GM21786 (cell line): ENCODE data around the gene MEIS2.
"Not testable (repeated sequence)": the region's sequence is repeated elsewhere in the genome, so short reads cannot be mapped to it uniquely, and the experiment has no call there.

Source experiments
- ATAC-seq: cut with Tn5 transposase; IDR thresholded peaks from one replicate; pipeline ENCODE4 v1.9.1; 2021; ENCODE audit not compliant: unreplicated experiment

Gene MEIS2

DNA sequence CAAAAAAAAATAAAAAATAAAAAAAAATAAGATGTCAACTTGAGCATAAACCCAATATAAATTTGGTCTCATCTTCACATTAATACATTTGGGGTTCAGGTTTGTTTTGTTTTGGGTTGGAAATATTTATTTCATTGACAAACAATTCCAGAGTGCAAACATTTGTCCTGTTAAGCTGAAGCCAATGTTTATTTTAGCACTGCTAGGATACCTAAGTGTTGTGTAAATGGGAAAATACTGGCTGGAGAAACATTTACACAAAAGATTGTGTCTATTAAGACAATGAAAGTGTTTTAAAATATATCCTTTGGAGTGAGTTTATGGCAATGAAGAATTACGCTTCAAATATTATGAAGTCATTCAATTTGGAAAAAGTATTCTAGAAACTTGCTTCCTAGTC lies 91.1 kb downstream of the MEIS2 start:
- no peak for ATAC-seq

DNA sequence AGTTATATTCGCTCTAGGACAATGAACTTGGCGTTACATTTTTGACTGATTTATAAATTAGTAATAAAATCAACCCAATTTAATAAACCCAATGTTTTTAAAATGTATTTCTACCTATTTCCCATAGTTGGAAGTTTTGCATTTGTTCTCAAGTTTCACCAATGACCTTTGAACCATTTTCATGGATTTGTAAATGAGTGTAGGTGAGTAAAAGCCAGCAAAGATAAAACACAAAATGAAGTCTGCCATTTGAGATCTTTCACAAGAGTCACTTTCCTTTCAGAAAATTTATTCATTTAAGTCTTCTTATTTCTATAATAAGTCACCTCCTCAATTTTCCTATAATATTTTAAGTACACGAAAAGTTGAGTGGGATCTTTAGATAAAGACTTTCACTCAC lies 92.1 kb downstream of the MEIS2 start:
- ATAC-seq, result no peak

DNA sequence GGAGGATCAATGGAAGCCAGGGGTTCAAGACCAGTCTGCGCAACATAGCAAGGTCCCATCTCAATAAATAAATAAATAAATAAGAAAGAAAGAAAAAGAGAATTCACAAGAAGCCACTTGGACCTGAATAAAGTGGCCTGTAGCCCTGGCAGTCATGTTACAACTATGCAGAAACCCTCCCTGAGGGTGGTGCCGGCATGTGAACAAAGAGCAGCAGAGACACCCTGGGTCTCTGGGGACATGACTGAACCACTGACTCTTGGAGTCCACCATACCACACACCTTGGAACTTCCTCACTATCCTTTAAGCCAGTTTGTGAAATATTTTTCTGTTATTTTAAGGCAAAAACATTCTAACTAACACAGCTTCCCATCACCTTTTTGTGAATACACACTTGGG lies 93.0 kb downstream of the MEIS2 start:
- ATAC-seq, result no peak

DNA sequence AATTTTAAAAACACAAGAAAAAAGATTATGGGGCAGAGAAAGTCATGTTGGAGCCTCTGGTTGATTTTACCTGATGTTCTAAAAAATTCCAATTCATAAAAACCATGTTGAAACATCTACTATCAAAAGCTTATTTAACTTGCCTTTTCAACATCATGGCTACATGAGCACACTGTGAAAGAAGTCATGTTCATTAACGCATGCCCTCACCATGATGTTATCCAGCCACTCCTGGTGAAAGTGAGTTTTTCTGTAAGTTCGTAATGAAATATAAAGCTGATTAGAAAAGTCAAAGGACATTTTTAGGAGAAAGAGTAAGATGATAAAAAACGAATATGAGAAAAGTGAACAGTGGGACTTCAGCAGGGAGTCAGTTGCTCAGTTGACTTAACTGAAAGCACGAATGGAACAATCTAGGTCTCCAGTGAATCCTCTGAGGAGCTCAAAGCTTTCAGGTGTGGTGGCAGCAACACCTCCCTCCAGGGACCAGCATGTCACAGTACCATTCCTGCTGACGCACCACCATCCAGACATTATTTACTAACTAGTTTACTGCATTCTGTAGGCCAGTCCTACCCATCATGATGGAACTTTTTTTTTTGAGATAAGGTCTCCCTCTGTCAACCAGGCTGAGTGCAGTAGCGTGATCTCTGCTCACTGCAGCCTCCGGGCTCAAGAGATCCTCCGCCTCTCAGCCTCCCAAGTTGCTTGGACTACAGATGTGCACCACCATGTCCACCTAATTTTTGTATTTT lies 95.2 kb downstream of the MEIS2 start:
- ATAC-seq, result no peak

DNA sequence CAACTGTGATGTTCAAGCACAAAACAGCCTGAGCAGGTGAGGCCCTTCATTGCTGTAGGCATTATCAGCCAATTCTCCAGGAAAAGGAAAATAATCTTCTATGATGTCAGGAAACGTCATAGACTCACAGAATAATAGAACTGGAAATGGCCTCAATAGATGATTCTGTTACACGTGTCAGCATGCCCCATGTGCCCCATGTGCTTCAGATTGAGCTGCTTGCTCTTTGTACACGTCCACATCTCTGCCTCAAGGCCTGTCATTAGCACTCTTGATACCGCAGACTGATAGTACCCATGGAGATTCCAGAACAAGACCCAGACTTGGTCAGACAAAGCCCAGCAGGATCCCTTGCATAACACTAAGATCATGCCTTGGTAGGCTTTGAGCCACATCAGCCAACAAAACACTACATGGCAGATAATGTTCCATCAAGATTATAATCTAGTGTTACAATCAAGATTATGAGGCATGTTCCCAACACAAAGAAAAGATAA lies 95.9 kb downstream of the MEIS2 start:
- no peak for ATAC-seq

DNA sequence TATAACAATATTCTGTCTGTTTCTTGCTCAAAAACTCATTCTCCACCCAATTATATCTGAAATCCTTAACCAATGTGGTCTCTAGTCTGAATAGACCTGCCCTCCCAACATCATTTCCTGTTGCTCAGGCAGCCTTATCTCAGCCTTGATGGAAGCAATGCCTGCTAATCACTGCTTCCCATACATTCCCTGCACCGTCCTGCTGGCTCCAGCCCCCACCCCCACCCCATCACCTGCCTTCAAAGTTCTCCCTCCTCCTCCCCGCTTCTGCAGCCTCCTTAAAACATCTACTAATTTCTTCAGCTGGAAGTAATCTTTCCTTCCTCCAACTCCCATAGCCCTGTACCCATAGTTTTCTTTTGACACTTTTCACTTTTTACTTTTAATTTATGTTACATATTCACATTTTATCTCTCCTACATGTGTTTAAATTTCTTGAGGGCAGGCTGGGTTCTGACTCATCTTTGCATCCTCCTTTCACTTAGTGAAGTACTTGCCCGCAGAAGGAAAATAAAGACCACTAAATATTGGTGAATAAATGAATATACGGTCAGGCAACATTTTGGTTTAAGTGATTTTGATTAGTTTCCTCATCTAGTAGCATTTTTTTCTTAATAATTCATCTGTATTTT lies 98.2 kb downstream of the MEIS2 start:
- ATAC-seq, result no peak

DNA sequence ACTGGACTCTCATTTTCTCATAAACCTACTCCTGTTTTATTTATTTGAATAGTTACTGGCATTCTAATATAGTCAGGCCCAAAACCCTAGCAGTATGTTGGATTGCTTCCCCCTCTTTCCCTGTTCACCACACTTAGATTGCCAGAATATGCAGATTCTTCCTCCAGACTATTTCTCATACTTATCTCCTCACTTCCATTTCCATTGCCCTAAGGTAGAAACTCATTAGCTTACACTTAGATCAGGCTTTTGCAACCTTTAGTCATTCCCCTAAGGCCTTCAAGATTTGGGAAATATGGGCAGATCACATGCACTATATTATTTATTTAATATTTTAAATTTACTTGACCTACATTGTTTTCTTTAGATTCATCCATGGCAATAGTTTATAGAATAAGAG lies 98.9 kb downstream of the MEIS2 start:
- ATAC-seq, result no peak

DNA sequence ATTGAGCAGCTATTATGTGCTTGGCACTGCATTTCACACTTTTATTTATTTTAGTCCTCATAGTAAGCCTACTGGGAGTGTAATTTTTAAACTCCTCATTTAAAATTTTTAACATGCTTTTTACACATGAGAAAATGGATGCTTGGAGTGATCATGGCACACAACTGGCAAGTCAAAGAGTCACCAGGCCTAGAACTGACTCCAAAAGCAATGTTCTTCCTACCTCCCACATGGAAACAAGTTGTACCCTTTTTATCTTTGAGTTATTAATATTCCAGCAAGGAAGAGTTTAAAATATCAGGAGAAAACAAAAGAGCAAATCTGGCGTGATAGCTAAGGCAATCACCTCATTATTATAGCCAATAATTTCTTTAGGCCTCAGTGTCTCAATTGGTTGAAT lies 100.6 kb downstream of the MEIS2 start:
- no peak for ATAC-seq

DNA sequence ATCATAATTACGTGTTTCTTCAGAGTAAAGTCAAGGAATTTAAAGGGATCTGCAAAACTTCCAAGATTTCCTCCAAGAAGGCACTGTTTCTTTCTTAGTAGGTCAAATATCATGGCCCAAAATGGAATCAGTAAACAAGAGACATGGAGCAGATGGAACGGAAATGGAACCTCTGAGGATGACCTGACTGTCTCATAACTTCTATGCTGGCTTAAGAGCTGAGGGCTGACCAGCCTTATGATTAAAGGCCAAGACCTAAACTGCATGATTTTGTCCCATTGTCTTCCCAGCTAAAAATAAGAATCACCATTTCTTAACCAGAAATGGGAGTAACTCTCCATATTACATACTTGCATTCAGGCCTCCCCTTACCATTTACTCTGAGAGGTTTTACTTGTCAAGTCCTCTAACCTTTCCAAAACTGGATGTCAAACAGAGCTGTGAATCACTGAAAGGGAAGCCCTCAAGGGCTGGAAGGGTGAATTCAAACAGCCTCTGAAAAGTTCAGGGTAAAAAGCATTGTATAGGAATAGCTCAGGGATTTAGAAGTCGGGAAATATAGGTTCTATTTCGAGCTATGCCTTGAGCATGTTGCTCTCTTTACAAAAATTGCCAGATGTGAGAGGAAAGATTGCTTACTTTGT lies 103.7 kb downstream of the MEIS2 start:
- ATAC-seq, result no peak

DNA sequence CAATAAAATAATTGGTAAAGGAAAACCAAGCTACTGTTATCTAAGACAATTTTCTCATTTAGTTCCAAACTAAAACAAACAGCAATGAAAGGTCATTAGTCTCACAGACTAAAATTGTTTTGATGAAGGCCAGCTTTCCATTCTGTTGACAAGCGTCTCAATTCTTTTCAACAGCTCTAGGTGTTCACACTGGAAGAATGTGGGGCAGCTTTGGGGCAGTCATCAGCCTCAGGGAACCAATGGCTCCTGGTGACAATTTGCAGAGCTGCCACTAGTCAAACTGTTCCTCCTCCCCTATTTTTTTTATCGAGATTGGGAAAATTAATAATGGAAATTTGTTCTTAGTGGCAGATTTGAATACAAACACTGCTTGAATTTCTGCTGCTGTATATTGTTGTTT lies 104.2 kb downstream of the MEIS2 start:
- ATAC-seq, result no peak

DNA sequence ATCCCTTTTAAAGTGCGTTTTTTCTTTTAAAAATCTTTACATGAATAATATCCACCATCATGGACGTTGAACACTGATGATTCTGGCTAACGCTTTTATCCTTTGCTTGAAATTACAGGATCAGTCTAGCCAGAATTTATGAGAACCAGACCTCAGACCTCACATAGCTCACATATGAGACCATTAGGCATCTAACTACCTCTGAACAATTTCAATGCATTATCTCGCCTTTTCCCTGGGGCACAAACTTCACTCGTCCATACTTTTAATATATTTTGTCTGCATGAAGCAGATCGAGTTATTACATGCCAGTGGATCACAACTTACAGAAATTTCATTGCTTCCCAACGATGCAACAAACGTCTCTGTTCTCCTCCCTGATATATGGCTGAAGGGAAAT lies 105.6 kb downstream of the MEIS2 start:
- no peak for ATAC-seq

DNA sequence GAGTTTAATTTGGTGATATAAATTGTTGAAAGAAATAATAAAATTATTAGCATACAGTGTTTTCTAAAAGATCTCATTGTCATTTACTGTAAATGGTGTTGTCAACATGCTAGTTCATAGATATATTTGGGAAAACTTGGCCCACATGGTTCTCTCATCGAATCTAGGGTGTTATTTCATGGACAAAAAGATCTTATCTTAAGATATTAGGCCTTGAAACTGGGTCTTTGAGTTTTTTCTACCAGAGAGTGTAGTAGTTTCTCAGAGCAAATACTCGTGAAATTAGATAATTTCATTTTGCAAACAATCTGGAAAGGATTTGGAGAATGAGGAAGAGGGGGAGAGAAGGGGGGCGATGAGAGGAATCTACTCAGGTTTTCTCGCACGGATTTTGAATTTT lies 107.9 kb downstream of the MEIS2 start:
- ATAC-seq, result no peak

DNA sequence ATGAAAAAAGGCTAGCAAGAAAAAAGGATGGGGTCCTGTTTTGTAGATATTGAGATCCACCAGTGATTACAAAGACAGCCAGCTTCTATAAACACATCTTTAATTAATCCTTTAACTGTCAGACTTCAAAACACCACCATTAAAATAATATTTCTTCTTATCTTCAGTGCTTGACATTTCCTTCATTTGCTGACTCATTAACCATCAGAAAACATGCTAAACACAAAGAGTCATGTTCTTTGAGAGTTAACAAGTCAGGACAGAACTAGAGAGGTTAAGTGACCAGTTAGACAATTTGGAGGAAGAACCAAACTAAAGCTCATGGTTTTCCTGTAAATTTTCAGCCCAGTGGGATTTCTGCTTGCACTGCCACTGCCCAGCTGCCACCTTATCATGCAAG lies 111.4 kb downstream of the MEIS2 start:
- no peak for ATAC-seq

DNA sequence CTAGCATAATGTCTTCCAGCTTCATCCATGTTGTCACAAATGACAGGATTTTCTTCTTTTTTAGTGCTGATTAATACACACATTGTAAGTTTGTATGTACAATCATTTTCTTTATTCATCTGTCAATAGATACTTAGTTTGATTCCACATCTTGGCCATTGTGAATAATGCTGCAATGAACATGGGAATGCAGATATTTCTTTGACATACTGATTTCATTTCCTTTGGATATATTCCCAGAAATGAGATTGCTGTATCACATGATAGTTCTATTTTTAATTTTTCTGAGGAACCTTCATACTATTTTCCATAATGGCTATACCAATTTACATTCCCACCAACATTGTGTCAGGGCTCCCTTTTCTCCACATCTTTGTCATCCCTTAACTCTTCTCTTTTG lies 117.9 kb downstream of the MEIS2 start:
- no peak for ATAC-seq

DNA sequence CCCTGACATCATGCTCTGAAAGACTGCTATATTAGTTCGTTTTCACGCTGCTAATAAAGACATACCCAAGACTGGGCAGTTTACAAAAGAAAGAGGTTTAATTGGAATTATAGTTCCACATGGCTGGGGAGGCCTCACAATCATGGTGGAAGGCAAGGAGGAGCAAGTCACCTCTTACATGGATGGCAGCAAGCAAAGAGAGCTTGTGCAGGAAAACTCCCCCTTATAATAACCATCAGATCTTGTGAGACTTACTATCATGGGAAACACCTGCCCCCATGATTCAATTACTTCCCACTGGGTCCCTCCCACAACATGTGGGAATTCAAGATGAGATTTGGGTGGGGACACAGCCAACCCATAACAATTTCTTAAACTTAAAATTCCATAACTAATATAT lies 120.1 kb downstream of the MEIS2 start:
- ATAC-seq, result not testable (repeated sequence)

DNA sequence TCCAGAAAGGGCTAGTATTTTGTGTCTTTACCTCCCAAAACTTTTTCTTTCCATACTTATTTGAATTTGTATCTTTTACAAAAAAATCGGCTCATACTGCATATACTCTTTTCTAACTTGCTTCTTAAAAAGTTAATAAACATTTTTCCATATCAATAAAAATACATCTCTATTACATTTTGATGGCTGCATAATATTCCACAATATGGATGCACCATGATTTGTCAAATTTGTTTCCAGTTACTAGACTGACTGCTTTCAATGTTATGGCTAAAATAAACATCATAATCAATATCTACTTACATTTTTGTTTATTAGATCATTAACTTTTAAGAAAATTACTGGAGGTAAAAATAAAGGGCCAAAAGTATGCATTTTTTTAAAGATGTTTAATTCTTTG lies 121.7 kb downstream of the MEIS2 start:
- no peak for ATAC-seq

DNA sequence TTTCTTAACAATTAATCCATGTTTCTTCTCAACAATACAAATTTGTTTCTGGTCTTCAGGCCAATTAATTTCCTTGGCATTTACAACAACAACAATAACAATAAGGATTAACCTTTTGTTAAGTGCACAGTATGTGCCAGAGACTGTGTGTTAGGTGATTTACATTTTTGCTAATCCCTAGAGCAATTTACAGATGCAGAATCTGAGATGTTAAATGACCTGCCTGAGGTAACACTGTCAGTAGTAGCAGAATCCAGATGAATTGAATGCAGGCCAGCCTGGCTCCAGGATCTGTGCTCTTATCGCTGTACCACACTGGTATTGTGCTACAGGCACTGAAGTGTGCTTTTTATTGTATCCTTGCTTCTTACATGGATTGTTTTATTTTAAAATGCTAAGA lies 122.2 kb downstream of the MEIS2 start:
- ATAC-seq, result no peak

DNA sequence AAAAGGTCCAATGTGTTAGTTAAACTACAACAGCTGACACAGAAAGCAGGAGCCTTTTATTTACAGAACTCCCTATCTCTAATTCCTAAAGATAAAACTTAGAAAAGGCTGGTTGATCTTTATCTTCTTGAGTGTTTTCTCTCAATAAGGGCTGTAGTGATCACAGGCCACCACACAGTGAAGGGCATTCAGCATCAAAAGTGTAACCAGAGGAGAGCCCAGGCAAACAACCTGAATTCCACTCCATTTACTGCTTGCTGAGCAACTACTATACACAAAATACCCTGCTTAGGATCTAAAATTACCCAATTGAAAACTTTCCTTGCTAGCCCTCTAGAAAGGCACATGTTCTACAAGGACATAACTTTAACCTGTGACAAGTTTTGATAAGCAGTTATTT lies 122.7 kb downstream of the MEIS2 start:
- ATAC-seq, result no peak

DNA sequence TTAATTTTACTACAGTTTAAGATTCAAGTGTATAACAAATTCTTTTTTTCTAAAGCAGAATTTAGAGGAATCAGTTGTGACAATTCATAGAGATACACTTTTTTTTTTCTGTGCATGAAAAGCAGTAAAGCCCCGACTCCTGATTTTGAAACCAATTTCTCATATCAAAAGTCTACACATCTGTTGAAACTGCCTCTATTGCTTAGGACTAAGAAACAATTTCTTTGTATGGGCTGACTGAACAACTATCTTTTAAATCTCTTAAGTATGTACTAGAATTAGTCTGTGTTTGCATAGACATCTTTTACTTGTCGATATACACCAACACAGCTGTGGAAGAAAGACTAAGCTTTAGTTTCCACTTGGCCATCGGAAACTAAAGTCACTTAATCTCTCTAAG lies 127.6 kb downstream of the MEIS2 start:
- no peak for ATAC-seq

DNA sequence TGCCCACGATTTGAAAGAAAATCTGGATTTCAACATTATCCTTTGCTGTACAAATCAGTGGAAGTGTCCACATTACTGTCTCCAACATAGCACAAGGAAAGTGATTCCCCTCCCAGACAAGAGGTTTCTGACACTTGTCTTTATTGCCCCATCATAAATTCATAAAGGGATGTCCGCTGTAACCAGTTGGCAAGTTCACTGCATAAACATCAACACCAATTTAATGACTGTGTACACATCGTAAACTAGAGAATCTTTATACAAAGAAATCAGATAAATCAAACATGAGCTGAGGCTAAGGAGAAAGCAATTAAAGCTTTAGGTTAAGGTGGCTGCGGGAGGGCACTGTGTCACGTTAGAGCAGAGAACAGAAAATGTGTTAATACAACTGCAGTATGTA lies 129.8 kb downstream of the MEIS2 start:
- no peak for ATAC-seq

DNA sequence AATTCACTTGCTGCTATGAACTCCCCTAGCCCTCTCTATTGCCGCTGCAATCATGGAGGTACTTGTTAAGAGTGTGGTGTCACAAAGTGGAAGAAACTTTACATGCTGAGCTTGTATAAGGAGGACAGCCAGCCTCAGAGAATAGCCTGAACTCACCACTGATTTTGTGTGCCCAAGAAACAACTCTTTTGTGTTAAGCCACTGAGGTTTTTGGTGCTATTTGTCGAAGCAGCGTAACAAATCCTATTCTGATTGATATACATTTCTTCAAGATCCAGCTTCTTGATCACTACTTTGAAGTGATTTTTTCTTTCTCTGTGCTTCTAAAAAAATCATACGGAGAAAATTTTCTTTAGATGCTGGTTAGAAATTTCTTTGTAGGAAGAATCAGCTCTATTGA lies 132.4 kb downstream of the MEIS2 start:
- no peak for ATAC-seq

DNA sequence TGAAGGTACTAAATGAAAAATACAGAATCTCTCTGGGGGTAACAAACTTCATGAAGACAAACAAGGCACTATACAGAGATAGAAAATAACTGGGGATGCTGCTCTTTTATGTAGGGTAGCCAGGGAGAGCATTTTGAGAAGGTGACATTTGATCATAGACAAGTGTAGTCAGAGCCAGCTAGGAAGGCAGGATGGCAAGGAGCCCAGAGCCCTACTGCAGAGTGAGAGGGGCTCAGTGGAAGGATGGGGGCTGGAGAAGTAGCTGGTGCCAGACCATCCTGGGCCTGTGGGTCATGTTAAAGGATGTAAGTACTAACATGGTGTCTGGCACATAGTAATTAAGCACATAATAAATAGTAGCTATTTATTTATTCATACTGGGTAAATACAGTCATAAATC lies 133.6 kb downstream of the MEIS2 start:
- no peak for ATAC-seq
